Small intestine (tissue), 7 donors: Measurements from ENCODE around the gene DEPDC1. TPM values are rescaled to one million over a fixed set of nuclear protein-coding genes. Genes with fewer than 3 reads are reported as not detected.

Source experiments
- DNase-seq, 2 donors: peaks; one replicate each; pipeline versions ENCODE4 v3.0.0 to v3.0.0-alpha.2; 2013
- FAIRE-seq: peaks from 2 replicates; lab custom pipeline; 2012; peaks lifted over from hg19 to GRCh38; lab: Jason Lieb, UNC
- H3K27ac ChIP-seq, 3 donors: one replicate each; pipeline ENCODE4 v1.5.1; 2013; ENCODE audit warnings: low read length in 2 of 3, mild to moderate bottlenecking in 2 of 3, control low read depth in 1 of 3, inconsistent platforms in 1 of 3, low read depth in 1 of 3, moderate library complexity in 1 of 3
- H3K27me3 ChIP-seq, 3 donors: one replicate each; pipeline ENCODE4 v1.6.1; 2013; ENCODE audit warnings: low read length in 3 of 3, inconsistent platforms in 1 of 3; ENCODE audit not compliant: control insufficient read depth in 3 of 3, insufficient read depth in 3 of 3
- H3K36me3 ChIP-seq, 3 donors: one replicate each; pipeline ENCODE4 v1.6.1; 2013; ENCODE audit warnings: low read length in 3 of 3, inconsistent platforms in 1 of 3, low read depth in 1 of 3, mild to moderate bottlenecking in 1 of 3, moderate library complexity in 1 of 3; ENCODE audit not compliant: control insufficient read depth in 3 of 3, insufficient read depth in 2 of 3
- H3K4me1 ChIP-seq, 3 donors: one replicate each; pipeline ENCODE4 v1.6.1; 2013; ENCODE audit warnings: low read length in 2 of 3, inconsistent platforms in 1 of 3, low read depth in 1 of 3, mild to moderate bottlenecking in 1 of 3, moderate library complexity in 1 of 3; ENCODE audit not compliant: control insufficient read depth in 3 of 3, insufficient read depth in 2 of 3
- H3K4me3 ChIP-seq, 3 donors: one replicate each; pipeline ENCODE4 v1.5.1; 2013; ENCODE audit warnings: low read length in 3 of 3, control low read depth in 1 of 3, inconsistent platforms in 1 of 3, low read depth in 1 of 3, mild to moderate bottlenecking in 1 of 3, moderate library complexity in 1 of 3
- H3K9me3 ChIP-seq, 2 donors: one replicate each; pipeline ENCODE4 v1.6.1; 2013; ENCODE audit warnings: low read depth in 1 of 2, low read length in 1 of 2; ENCODE audit not compliant: control insufficient read depth in 2 of 2, insufficient read depth in 1 of 2
- WGBS, 3 donors: extraction: QIAGEN DNeasy Blood & Tissue Kit; methylation state at CpG; one replicate each; pipeline ENCODE4 v1.1.7; 2013; 5-methylcytosine and 5-hydroxymethylcytosine counted together
- polyA plus RNA-seq, 4 donors: library from polyadenylated mRNA; stranded (reverse) in 3 of 4; unstranded in 1 of 4; fragments of 200-250 nt in 3 of 4; fragments of 120-200 nt in 1 of 4; gene quantifications; one replicate each; pipeline versions ENCODE4 v1.2.1 to v1.2.3, GENCODE V29; 2013
- donor health status: healthy with polysubstance abuse.
- donor health status: control.
- donor health status: control.
- donor health status: Bipolar disorder and iron deficiency.
- donor health status: healthy.

Gene DEPDC1
- polyA plus RNA-seq, 4 donors = 0.27 to 7.4 (median 3.8) TPM

GRCh38 chr1:68429233-68429808 lies 67.6 kb downstream of the DEPDC1 start:
- Histone ChIP-seq H3K4me1 (no peaks in the 10 kb centered on the region), H3K36me3 (no peaks in the 10 kb centered on the region), H3K27ac (no peak overlapping the region), H3K27me3 (peaks cover 0 to 2% (median 0%) of the 10 kb centered on the region in 3 donors), H3K9me3 (no peaks in the 10 kb centered on the region), H3K4me3 (no peak overlapping the region)
- FAIRE-seq (no peak), DNase-seq (no peak)
- 86 to 89% (median 89%) methylated on average over 4 of the region's 4 CpGs for WGBS, 3 donors

- no peak for DNase-seq
- WGBS, 3 donors = 78 to 87% (median 85%) methylated on average over 2 of the region's 2 CpGs
- FAIRE-seq = no peak
- Histone ChIP-seq H3K4me1 (no peaks in the 10 kb centered on the region), H3K9me3 (no peaks in the 10 kb centered on the region), H3K36me3 (no peaks in the 10 kb centered on the region), H3K4me3 (no peak overlapping the region), H3K27me3 (peaks cover 0 to 2% (median 0%) of the 10 kb centered on the region in 3 donors), H3K27ac (no peak overlapping the region)
These were observed 70.3 kb downstream of the DEPDC1 start for GRCh38 chr1:68426594-68426993.

Other genes starting within 250 kb of the DEPDC1 start
- gene RPE65, start 47.1 kb downstream of the DEPDC1 start, polyA plus RNA-seq = 1 to 10 TPM in 1 of 4 donors, not detected in 3; 1.7 TPM